Pancreas (tissue), 10 donors: ENCODE measurements around the gene NUP210. TPM values are rescaled to one million over a fixed set of nuclear protein-coding genes. Genes with fewer than 3 reads are reported as not detected.

Experiments used
- ATAC-seq, 4 donors: fragments of 200-7000 bp; cut with Tn5 transposase; one replicate each; pipeline versions ENCODE4 v1.8.0 to v1.9.1; 2020; ENCODE audit warnings: mild to moderate bottlenecking in 4 of 4, moderate library complexity in 4 of 4
- DNase-seq, 6 donors: peaks; one replicate each; pipeline ENCODE4 v3.0.0-alpha.2; 2020
- FAIRE-seq: peaks from 2 replicates; lab custom pipeline; 2012; peaks lifted over from hg19 to GRCh38; lab: Jason Lieb, UNC
- H3K27ac ChIP-seq, 4 donors: fragments of 200-600 bp; sonication (generic); 1 replicate in 3 of 4; 2 replicates in 1 of 4; pipeline versions ENCODE4 v1.5.0 to v1.8.0; 2020
- H3K27me3 ChIP-seq, 4 donors: fragments of 200-600 bp; one replicate each; pipeline ENCODE4 v1.8.0; 2021
- H3K36me3 ChIP-seq, 3 donors: fragments of 200-600 bp; sonication (generic) in 1 of 3; one replicate each; pipeline versions ENCODE4 v1.5.0 to v1.8.0; 2020 to 2021
- H3K4me1 ChIP-seq, 3 donors: fragments of 200-600 bp; one replicate each; pipeline ENCODE4 v1.8.0; 2021
- H3K4me3 ChIP-seq, 4 donors: fragments of 200-600 bp; sonication (generic) in 2 of 4; one replicate each; pipeline versions ENCODE4 v1.5.0 to v1.8.0; 2020 to 2021
- H3K9me3 ChIP-seq, 4 donors: fragments of 200-600 bp; one replicate each; pipeline ENCODE4 v1.8.0; 2021
- WGBS, 2 donors: extraction: QIAGEN DNeasy Blood & Tissue Kit; methylation state at CpG; one replicate each; pipeline ENCODE4 v1.1.7; 2013; 5-methylcytosine and 5-hydroxymethylcytosine counted together
- intact Hi-C, 3 donors: fragments of 100-400 bp; cut with DNase I; formaldehyde crosslinking; loops; one replicate each; pipeline versions ENCODE4 v1.11.1 to v1.14.2; 2022
- polyA plus RNA-seq, 2 donors: library from polyadenylated mRNA; stranded (reverse); fragments of 200-250 nt; gene quantifications; one replicate each; pipeline ENCODE4 v1.2.3, GENCODE V29; 2013
- total RNA-seq, 6 donors: library from RNA; stranded (reverse); fragmentation: NEBNext Ultra II Directional in 4 of 6; extraction: Animal tissue kit (Norgen Biotek cat#: 25700) in 4 of 6; gene quantifications; one replicate each; pipeline versions ENCODE4 v1.2.1 to v1.2.4, GENCODE V29; 2021 to 2023
- TF ChIP-seq, protein P1 (sequence below), 4 donors: fragments of 200-600 bp; sonication (generic) in 3 of 4; IDR thresholded peaks; one replicate each; pipeline versions ENCODE4 v1.5.0 to v1.8.0; 2021; ENCODE audit warnings: antibody characterized with exemption in 4 of 4
- donor health status: healthy with polysubstance abuse.
- donor health status: DM: no; HTN: no; CAD: no; lungs with moderate emphysema.
- donor health status: DM: no; HTN: no; CAD: no.
- donor health status: control.
- donor health status: control.
- donor health status: Bipolar disorder and iron deficiency.
- donor health status: DM: yes; HTN: yes; CAD: no.
- donor health status: DM: no; HTN: no; CAD: no.
- donor health status: DM: no; HTN: no; CAD: no.
- donor health status: DM: yes; HTN: yes; CAD: no.

Gene NUP210
- total and polyA plus RNA-seq, 8 donors: 7.6 to 12.5 (median 9.8) TPM

DNA sequence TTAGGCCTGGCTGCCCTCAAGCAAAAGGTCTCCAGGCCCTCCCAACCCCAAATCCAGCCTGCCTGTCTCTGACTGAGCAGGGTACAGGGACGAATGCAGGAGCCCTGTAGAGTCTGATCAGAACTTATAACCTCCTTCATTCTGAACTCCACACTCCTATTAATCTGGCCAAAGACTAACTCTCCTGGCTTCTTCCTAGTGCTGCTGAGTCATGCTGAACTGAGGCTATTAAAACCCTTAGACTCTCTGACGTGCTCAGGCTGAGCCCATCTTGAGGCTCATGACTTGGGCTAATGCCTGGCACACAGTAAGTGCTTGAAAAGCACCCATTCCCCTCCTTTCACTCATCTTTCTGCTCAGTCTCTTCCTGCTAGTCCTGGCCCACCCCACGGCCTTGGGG, 81.9 kb downstream of the NUP210 start:
- DNase-seq (no peak), FAIRE-seq (no peak), ATAC-seq (no peak)
- TF ChIP-seq, protein P1, sequence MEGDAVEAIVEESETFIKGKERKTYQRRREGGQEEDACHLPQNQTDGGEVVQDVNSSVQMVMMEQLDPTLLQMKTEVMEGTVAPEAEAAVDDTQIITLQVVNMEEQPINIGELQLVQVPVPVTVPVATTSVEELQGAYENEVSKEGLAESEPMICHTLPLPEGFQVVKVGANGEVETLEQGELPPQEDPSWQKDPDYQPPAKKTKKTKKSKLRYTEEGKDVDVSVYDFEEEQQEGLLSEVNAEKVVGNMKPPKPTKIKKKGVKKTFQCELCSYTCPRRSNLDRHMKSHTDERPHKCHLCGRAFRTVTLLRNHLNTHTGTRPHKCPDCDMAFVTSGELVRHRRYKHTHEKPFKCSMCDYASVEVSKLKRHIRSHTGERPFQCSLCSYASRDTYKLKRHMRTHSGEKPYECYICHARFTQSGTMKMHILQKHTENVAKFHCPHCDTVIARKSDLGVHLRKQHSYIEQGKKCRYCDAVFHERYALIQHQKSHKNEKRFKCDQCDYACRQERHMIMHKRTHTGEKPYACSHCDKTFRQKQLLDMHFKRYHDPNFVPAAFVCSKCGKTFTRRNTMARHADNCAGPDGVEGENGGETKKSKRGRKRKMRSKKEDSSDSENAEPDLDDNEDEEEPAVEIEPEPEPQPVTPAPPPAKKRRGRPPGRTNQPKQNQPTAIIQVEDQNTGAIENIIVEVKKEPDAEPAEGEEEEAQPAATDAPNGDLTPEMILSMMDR (IDR thresholded peaks at IDR 0.05): no peak
- H3K27ac ChIP-seq: no peak overlapping the region
- 89 to 94% methylated on average over 3 of the region's 3 CpGs for WGBS, 2 donors
- intact Hi-C loops: no loop called here
- H3K4me1 ChIP-seq: peaks cover 0 to 8% (median 3%) of the 10 kb centered on the region in 3 donors
- H3K4me3 ChIP-seq: no peak overlapping the region
- H3K27me3 ChIP-seq: no peaks in the 10 kb centered on the region
- H3K9me3 ChIP-seq: no peaks in the 10 kb centered on the region
- H3K36me3 ChIP-seq: peaks cover 0 to 22% (median 0%) of the 10 kb centered on the region in 3 donors

DNA sequence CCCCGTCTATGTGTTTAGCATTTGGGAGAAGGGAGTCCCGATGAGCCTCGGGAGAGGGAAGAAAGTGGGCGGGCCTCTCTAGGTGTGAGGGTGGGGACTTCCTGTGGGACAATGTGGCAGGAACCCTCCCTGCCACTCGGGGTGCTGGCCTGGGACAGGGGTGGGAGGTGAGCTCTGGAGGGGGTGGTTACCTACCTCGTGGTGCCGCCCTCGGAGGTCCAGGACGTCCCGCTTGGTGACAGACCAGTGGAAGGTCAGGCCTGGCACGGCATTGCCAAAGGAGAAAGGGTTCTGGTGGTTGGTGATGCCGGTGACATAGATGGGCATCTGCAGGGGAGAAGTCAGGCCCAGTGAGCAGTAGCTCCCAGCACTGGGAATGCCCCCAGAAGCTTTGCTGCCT, 83.5 kb downstream of the NUP210 start:
- intact Hi-C loops: no loop called here
- no peaks in the 10 kb centered on the region for H3K9me3 ChIP-seq
- peaks cover 4 to 21% (median 15%) of the 10 kb centered on the region in 3 donors for H3K4me1 ChIP-seq
- WGBS, 2 donors: 93 to 94% methylated on average over 12 of the region's 12 CpGs
- H3K27me3 ChIP-seq: no peaks in the 10 kb centered on the region
- TF ChIP-seq, protein P1 (IDR thresholded peaks at IDR 0.05): no peak
- no peak overlapping the region for H3K4me3 ChIP-seq
- H3K36me3 ChIP-seq: peaks cover 0 to 22% (median 0%) of the 10 kb centered on the region in 3 donors
- no peak for ATAC-seq
- H3K27ac ChIP-seq: no peak overlapping the region
- FAIRE-seq: no peak
- peak in 1 of 6 donors; percentile 61 for DNase-seq

DNA sequence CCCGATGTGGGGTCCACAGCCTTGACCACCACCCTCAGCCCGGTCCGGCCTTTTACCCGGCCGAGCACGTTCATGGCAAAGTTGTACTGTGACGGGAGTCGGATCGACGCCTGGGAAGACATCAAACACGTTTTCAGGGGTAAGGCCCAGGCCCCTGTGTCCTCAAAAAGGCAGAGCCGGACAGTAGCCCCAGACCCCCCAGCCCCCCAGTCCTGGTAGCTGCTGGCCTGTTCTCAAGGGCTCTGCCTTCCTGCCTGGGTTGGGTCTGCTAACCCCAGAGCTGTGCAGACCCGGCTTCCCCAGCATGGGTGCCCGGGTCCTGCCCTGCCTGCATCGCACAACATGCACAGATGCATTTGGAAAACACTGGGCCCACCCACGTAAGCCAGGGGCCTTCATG, 84.6 kb downstream of the NUP210 start:
- DNase-seq (peak in 1 of 6 donors; percentile 72), FAIRE-seq (no peak), ATAC-seq (no peak)
- Histone ChIP-seq H3K27ac (no peak overlapping the region), H3K4me1 (peaks cover 13 to 30% (median 24%) of the 10 kb centered on the region in 3 donors), H3K36me3 (peaks cover 0 to 22% (median 0%) of the 10 kb centered on the region in 3 donors), H3K4me3 (no peak overlapping the region), H3K9me3 (no peaks in the 10 kb centered on the region), H3K27me3 (no peaks in the 10 kb centered on the region)
- intact Hi-C loops: no loop called here
- TF ChIP-seq, protein P1 (IDR thresholded peaks at IDR 0.05): no peak
- 88 to 91% methylated on average over 16 of the region's 16 CpGs for WGBS, 2 donors

DNA sequence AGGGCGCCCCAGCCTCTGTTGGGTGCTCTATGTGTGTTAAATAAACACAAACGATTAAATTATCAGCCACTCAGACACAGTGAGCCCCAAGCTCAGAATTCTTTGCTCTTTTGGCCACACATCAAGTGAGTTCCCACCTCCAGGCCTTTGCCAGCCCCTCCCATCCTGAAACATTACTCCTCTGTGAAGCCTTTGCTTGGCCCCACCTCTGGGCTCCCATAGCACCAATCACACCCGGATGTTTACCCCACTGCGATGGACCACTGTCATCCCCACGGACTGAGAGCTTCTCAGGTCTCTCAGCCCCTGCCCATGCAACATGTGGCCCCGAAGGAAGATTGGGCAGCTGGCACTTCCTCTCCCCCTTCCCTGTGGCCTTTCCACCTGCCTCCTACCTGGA, 85.1 kb downstream of the NUP210 start:
- no peaks in the 10 kb centered on the region for H3K27me3 ChIP-seq
- no peak overlapping the region for H3K27ac ChIP-seq
- TF ChIP-seq, protein P1 (IDR thresholded peaks at IDR 0.05): no peak
- DNase-seq (no peak), FAIRE-seq (no peak), ATAC-seq (no peak)
- H3K4me3 ChIP-seq: no peak overlapping the region
- WGBS, 2 donors: 35 to 38% methylated on average over 6 of the region's 6 CpGs
- H3K36me3 ChIP-seq: peaks cover 0 to 19% (median 0%) of the 10 kb centered on the region in 3 donors
- intact Hi-C loops: no loop called here
- peaks cover 13 to 30% (median 25%) of the 10 kb centered on the region in 3 donors for H3K4me1 ChIP-seq
- no peaks in the 10 kb centered on the region for H3K9me3 ChIP-seq

DNA sequence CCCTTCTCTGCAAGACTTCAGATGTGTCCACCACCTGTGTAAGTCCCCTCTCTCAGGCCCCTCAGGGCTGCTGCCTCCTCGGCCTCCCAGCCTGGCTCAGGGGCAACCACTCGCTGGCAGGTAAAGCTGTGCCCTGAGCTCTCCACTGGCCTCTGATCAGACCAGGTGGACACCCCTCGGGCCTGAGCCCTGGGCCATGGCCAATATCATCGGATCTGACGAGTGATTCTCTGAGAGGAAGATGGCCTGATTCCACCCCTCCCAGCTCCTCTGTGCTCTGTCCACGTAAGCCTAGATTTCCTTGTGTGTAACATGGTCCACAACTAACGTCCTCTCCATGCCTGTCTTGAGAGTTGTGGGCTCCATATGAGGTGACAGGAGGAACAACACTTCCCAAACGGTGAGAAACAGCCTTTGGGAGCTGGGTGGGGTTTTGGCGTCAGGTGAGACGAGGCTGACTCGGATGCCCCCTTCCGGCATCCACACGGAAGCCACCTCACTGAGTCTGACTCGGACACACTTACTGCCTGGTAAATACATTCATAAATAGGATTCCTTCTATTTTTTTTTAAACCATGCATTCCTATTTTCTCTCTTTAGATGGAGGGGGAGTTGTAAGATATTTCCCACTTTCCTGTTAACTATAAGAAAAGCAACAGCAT, 86.8 kb downstream of the NUP210 start:
- H3K27ac ChIP-seq: peak overlapping the region in 2 of 4 donors; percentile 62 to 74
- H3K4me3 ChIP-seq: no peak overlapping the region
- H3K27me3 ChIP-seq: no peaks in the 10 kb centered on the region
- WGBS, 2 donors: 76 to 81% methylated on average over 14 of the region's 14 CpGs
- FAIRE-seq (no peak), DNase-seq (no peak), ATAC-seq (peak in 1 of 4 donors; percentile 3)
- peaks cover 0 to 6% (median 0%) of the 10 kb centered on the region in 3 donors for H3K36me3 ChIP-seq
- H3K9me3 ChIP-seq: no peaks in the 10 kb centered on the region
- intact Hi-C loops: no loop called here
- peaks cover 13 to 30% (median 28%) of the 10 kb centered on the region in 3 donors for H3K4me1 ChIP-seq
- TF ChIP-seq, protein P1 (IDR thresholded peaks at IDR 0.05): no peak
